ENCODE data around the gene FBRS. TPM values are rescaled to one million over a fixed set of nuclear protein-coding genes. Genes with fewer than 3 reads are reported as not detected.
"Not testable (repeated sequence)": the region's sequence is repeated elsewhere in the genome, so short reads cannot be mapped to it uniquely, and the experiment has no call there.

Gene FBRS
- total RNA-seq, 2 experiments from 2014 or later, result 102 to 142 TPM

- H3K9me3 Mint-ChIP-seq (ENCODE audit: low read depth), result no peaks in the 10 kb centered on the region
- H3K36me3 Mint-ChIP-seq, result peaks cover 25% of the 10 kb centered on the region
- DNase-seq (peak; percentile 92), ATAC-seq (peak; percentile 44)
- H3K27ac Mint-ChIP-seq, result peak within 1 kb of the TSS; percentile 99
- CTCF ChIA-PET, result interaction anchor here (0.8 to 1.0 kb wide), 2 partner anchors 48 to 116 kb away, joined by 3 read pairs; partner anchors contain the start of gene PRR14
- H3K4me3 Mint-ChIP-seq, result peak within 1 kb of the TSS; percentile 94
- peaks cover 2% of the 10 kb centered on the region for H3K27me3 Mint-ChIP-seq
- peaks cover 37% of the 10 kb centered on the region for H3K4me1 Mint-ChIP-seq
These were observed 40.8 kb downstream of the FBRS start, which contains the start of gene SRCAP for GRCh38 chr16:30698816-30699614. TSS of gene SRCAP (plus strand) at chr16:30699171. CDS start at chr16:30700825, 1,654 bp downstream.

- Mint-ChIP-seq H3K36me3 (peaks cover 30% of the 10 kb centered on the region), H3K4me1 (peaks cover 34% of the 10 kb centered on the region), H3K27ac (peak overlapping the region; percentile 89), H3K27me3 (peaks cover 2% of the 10 kb centered on the region), H3K4me3 (peak overlapping the region; percentile 94), H3K9me3 (ENCODE audit: low read depth) (no peaks in the 10 kb centered on the region)
- CTCF ChIA-PET, result interaction anchor here (0.9 to 1.0 kb wide), 2 partner anchors 115 kb away, joined by 3 read pairs; no protein-coding TSS in a partner anchor
- DNase-seq (no peak), ATAC-seq (no peak)
These were observed 41.4 kb downstream of the FBRS start for GRCh38 chr16:30699615-30700099.

GRCh38 chr16:30700491-30700890 lies 42.3 kb downstream of the FBRS start:
- Mint-ChIP-seq H3K4me1 (peaks cover 26% of the 10 kb centered on the region), H3K27me3 (peaks cover 2% of the 10 kb centered on the region), H3K4me3 (peak overlapping the region; percentile 94), H3K27ac (peak overlapping the region; percentile 5), H3K36me3 (peaks cover 34% of the 10 kb centered on the region), H3K9me3 (ENCODE audit: low read depth) (no peaks in the 10 kb centered on the region)
- DNase-seq, result no peak
- CTCF ChIA-PET, result interaction anchor here (0.9 kb wide), 1 partner anchor 114 kb away, joined by 3 read pairs; no protein-coding TSS in a partner anchor
- no peak for ATAC-seq

DNA sequence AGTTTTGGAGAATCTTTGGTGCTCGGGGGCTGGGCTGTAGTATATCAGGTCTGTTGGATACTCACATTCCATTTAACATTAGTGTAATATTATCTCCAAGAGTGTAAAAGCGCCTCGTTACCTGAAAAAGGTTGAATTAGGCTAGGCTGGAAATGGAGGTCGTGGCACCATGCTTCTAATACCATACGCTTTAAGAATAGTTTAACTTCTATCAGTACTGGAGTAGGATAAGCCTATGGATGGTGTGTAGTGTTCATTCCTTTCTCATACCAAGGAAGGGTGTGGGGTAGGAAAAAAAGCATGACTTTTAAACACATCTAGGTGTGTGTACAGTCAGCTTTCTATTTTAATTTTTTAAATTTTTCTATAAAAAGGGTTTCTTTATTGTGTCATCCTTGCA lies 42.7 kb downstream of the FBRS start:
- Mint-ChIP-seq H3K27me3 (peaks cover 2% of the 10 kb centered on the region), H3K9me3 (ENCODE audit: low read depth) (no peaks in the 10 kb centered on the region), H3K4me3 (no peak overlapping the region), H3K27ac (peak overlapping the region; percentile 5), H3K4me1 (peaks cover 26% of the 10 kb centered on the region), H3K36me3 (peaks cover 37% of the 10 kb centered on the region)
- CTCF ChIA-PET, result no interaction called here
- no peak for DNase-seq
- ATAC-seq, result no peak

- CTCF ChIA-PET, result interaction anchor here (0.8 kb wide), 1 partner anchor 9 kb away, joined by 4 read pairs; no protein-coding TSS in a partner anchor
- not testable (repeated sequence) for H3K9me3 Mint-ChIP-seq (ENCODE audit: low read depth); ATAC-seq; DNase-seq; H3K4me3 Mint-ChIP-seq; H3K27me3 Mint-ChIP-seq; H3K27ac Mint-ChIP-seq
- Mint-ChIP-seq H3K36me3 (peaks cover 53% of the 10 kb centered on the region), H3K4me1 (peaks cover 17% of the 10 kb centered on the region)
These were observed 44.8 kb downstream of the FBRS start for GRCh38 chr16:30703071-30703470.

DNA sequence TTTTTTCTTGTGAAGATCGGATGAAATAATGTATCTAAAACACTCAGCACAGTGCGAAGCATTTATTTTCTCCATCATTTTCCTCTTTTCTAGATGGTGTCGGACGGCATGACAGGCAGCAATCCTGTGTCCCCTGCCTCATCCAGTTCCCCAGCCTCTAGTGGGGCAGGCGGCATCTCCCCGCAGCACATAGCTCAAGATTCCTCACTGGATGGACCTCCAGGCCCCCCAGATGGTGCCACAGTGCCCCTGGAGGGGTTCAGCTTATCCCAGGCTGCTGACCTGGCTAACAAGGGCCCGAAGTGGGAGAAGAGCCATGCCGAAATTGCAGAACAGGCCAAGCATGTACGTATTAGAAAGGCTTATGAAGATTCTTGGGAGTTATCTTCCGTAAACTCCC lies 45.7 kb downstream of the FBRS start:
- Mint-ChIP-seq H3K9me3 (ENCODE audit: low read depth) (no peaks in the 10 kb centered on the region), H3K4me1 (peaks cover 17% of the 10 kb centered on the region), H3K27me3 (no peaks in the 10 kb centered on the region), H3K4me3 (no peak overlapping the region), H3K36me3 (peaks cover 57% of the 10 kb centered on the region), H3K27ac (no peak overlapping the region)
- ATAC-seq (no peak), DNase-seq (no peak)
- CTCF ChIA-PET, result no interaction called here

DNA sequence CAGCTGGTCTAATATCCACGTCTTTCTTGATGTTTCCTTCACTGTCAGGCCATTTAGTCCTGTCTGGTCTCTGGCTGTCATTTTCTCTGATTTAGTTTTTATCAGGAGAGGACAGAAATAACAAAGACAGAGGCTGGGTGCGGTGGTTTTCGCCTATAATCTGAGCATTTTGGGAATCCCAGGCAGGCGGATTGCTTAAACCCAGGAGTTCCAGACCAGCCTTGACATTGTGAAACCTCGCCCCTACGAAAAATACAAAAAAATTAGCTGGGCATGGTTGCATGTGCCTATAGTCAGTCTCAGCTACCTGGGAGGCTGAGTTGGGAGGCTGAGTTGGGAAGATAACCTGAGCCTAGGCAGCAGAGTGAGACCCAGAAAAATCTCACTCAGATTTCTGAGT lies 47.8 kb downstream of the FBRS start:
- no peaks in the 10 kb centered on the region for H3K27me3 Mint-ChIP-seq
- no peak for ATAC-seq

DNA sequence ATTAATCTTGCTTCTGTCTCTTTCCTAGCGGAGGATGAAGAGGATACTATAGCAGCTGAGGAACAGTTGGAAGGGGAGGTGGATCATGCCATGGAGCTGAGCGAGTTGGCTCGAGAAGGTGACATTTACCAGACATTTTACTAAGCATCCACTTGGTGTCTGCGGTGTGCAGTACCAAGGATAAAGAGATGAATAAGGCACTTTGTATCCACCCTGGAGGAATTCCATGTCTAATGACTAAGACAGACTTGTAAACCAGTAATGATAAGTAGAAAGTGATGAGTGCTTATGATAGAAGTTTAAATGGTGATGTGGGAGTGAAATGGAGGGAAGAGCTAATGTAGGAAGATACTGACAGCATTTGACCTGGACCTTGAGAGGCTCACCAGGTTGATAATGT lies 52.7 kb downstream of the FBRS start:
- no peak overlapping the region for H3K4me3 Mint-ChIP-seq
- H3K9me3 Mint-ChIP-seq (ENCODE audit: low read depth), result no peaks in the 10 kb centered on the region
- peaks cover 78% of the 10 kb centered on the region for H3K36me3 Mint-ChIP-seq
- DNase-seq (no peak), ATAC-seq (no peak)
- no peaks in the 10 kb centered on the region for H3K27me3 Mint-ChIP-seq
- CTCF ChIA-PET, result no interaction called here
- no peak overlapping the region for H3K27ac Mint-ChIP-seq
- peaks cover 26% of the 10 kb centered on the region for H3K4me1 Mint-ChIP-seq

More for the DNA sequence above, 47.8 kb downstream of the FBRS start:
- H3K27ac Mint-ChIP-seq, result no peak overlapping the region
- peaks cover 5% of the 10 kb centered on the region for H3K4me1 Mint-ChIP-seq
- H3K9me3 Mint-ChIP-seq (ENCODE audit: low read depth), result no peaks in the 10 kb centered on the region
- H3K4me3 Mint-ChIP-seq, result no peak overlapping the region
- CTCF ChIA-PET, result interaction anchor here (0.6 kb wide), 1 partner anchor 9 kb away, joined by 3 read pairs; no protein-coding TSS in a partner anchor
- peaks cover 64% of the 10 kb centered on the region for H3K36me3 Mint-ChIP-seq
- DNase-seq, result no peak

GRCh38 chr16:30711712-30712111 lies 53.5 kb downstream of the FBRS start:
- no peak for DNase-seq
- H3K4me1 Mint-ChIP-seq, result peaks cover 34% of the 10 kb centered on the region
- H3K9me3 Mint-ChIP-seq (ENCODE audit: low read depth), result no peaks in the 10 kb centered on the region
- peaks cover 82% of the 10 kb centered on the region for H3K36me3 Mint-ChIP-seq
- peak overlapping the region; percentile 8 for H3K27ac Mint-ChIP-seq
- CTCF ChIA-PET, result interaction anchor here (1.0 to 1.3 kb wide), 2 partner anchors 10 to 230 kb away, joined by 3 to 4 read pairs; no protein-coding TSS in a partner anchor
- H3K4me3 Mint-ChIP-seq, result no peak overlapping the region
- ATAC-seq, result no peak
- H3K27me3 Mint-ChIP-seq, result no peaks in the 10 kb centered on the region

GRCh38 chr16:30715750-30716445 lies 57.7 kb downstream of the FBRS start:
- peak; percentile 78 for DNase-seq
- Mint-ChIP-seq H3K36me3 (peaks cover 66% of the 10 kb centered on the region), H3K27me3 (no peaks in the 10 kb centered on the region), H3K9me3 (ENCODE audit: low read depth) (no peaks in the 10 kb centered on the region), H3K27ac (peak overlapping the region; percentile 95), H3K4me1 (peaks cover 40% of the 10 kb centered on the region), H3K4me3 (peak overlapping the region; percentile 53)
- peak; percentile 100 for ATAC-seq
- CTCF ChIA-PET, result interaction anchor here (1.0 to 1.5 kb wide), 2 partner anchors 19 to 129 kb away, joined by 3 read pairs; no protein-coding TSS in a partner anchor

- Mint-ChIP-seq H3K27me3 (no peaks in the 10 kb centered on the region), H3K4me3 (no peak overlapping the region), H3K27ac (no peak overlapping the region), H3K4me1 (peaks cover 22% of the 10 kb centered on the region), H3K36me3 (peaks cover 69% of the 10 kb centered on the region), H3K9me3 (ENCODE audit: low read depth) (no peaks in the 10 kb centered on the region)
- no peak for ATAC-seq
- DNase-seq, result no peak
- CTCF ChIA-PET, result interaction anchor here (0.8 kb wide), 1 partner anchor 124 kb away, joined by 3 read pairs; no protein-coding TSS in a partner anchor
These were observed 61.9 kb downstream of the FBRS start for GRCh38 chr16:30720086-30720485.

Measured in activated CD8-positive, alpha-beta memory T cell treated with anti-CD3 and anti-CD28 coated beads, Interleukin-2, amount 10 ng/mL, durations not matched to agents 7 days and 5 days (primary cell).